Measurements from ENCODE around the gene PSMB8. TPM values are rescaled to one million over a fixed set of nuclear protein-coding genes. Genes with fewer than 3 reads are reported as not detected.

PSMB8 gene
- total RNA-seq, 1 experiment from 2014 or later = 13.8 TPM

GRCh38 chr6:32814145-32814544, 29.7 kb downstream of the PSMB8 start:
- TF ChIP-seq TEAD4 (CRISPR knock-in tag; IDR thresholded peaks at IDR 0.05) (no peak), MLX (CRISPR knock-in tag; IDR thresholded peaks at IDR 0.05) (no peak), SMAD4 (CRISPR knock-in tag; IDR thresholded peaks at IDR 0.05) (no peak), ZNF512 (CRISPR knock-in tag; IDR thresholded peaks at IDR 0.05; ENCODE audit: borderline replicate concordance) (no peak), KAT7 (CRISPR knock-in tag; IDR thresholded peaks at IDR 0.05; ENCODE audit: borderline replicate concordance) (no peak), ZNF425 (CRISPR knock-in tag; conservative IDR thresholded peaks at IDR 0.05) (no peak), E2F1 (CRISPR knock-in tag; IDR thresholded peaks at IDR 0.05) (no peak), USF2 (CRISPR knock-in tag; IDR thresholded peaks at IDR 0.05) (no peak), NR2C2 (CRISPR knock-in tag; IDR thresholded peaks at IDR 0.05) (no peak), ZNF396 (CRISPR knock-in tag; IDR thresholded peaks at IDR 0.05; ENCODE audit: borderline replicate concordance) (no peak), IRF1 (CRISPR knock-in tag; IDR thresholded peaks at IDR 0.05) (no peak), TCF7 (CRISPR knock-in tag; IDR thresholded peaks at IDR 0.05; ENCODE audit: low read depth) (no peak), ZMAT4 (CRISPR knock-in tag; IDR thresholded peaks at IDR 0.05) (no peak), NFYB (CRISPR knock-in tag; conservative IDR thresholded peaks at IDR 0.05; ENCODE audit: low read depth) (no peak), ERG (CRISPR knock-in tag; IDR thresholded peaks at IDR 0.05) (no peak), NFE2L1 (CRISPR knock-in tag; IDR thresholded peaks at IDR 0.05) (no peak)

GRCh38 chr6:32809171-32809570, 34.7 kb downstream of the PSMB8 start:
- Mint-ChIP-seq H3K9me3 (no peaks in the 10 kb centered on the region), H3K27ac (no peak overlapping the region), H3K4me3 (no peak overlapping the region), H3K36me3 (no peaks in the 10 kb centered on the region), H3K4me1 (peaks cover 5% of the 10 kb centered on the region), H3K27me3 (ENCODE audit: low read depth) (peaks cover 29% of the 10 kb centered on the region)
- no peak for ATAC-seq
- ChIA-PET POLR2A (no interaction called here), CTCF (interaction anchor here (1.0 to 1.3 kb wide), 3 partner anchors 17 to 59 kb away, joined by 3 to 8 read pairs (median 5); partner anchors contain the start of gene TAP2)
- no peak for DNase-seq (ENCODE audit: low spot score)
- TF ChIP-seq SOX15 (CRISPR knock-in tag; IDR thresholded peaks at IDR 0.05) (no peak), FOXJ3 (CRISPR knock-in tag; IDR thresholded peaks at IDR 0.05; ENCODE audit: borderline replicate concordance) (no peak), MYBL2 (CRISPR knock-in tag; IDR thresholded peaks at IDR 0.05) (no peak), ZBTB21 (CRISPR knock-in tag; IDR thresholded peaks at IDR 0.05; ENCODE audit: borderline replicate concordance) (no peak), ZNF121 (CRISPR knock-in tag; IDR thresholded peaks at IDR 0.05) (no peak), ZNF281 (CRISPR knock-in tag; IDR thresholded peaks at IDR 0.05) (no peak), GTF2I (CRISPR knock-in tag; conservative IDR thresholded peaks at IDR 0.05) (no peak), TCF7 (CRISPR knock-in tag; IDR thresholded peaks at IDR 0.05; ENCODE audit: low read depth) (no peak), TP53 (CRISPR knock-in tag; IDR thresholded peaks at IDR 0.05) (no peak), SMAD3 (CRISPR knock-in tag; IDR thresholded peaks at IDR 0.05; ENCODE audit: borderline replicate concordance) (no peak)

More at GRCh38 chr6:32814145-32814544, 29.7 kb downstream of the PSMB8 start:
- no peaks in the 10 kb centered on the region for H3K4me1 Mint-ChIP-seq
- CTCF ChIA-PET = interaction anchor here (1.6 kb wide), 1 partner anchor 24 kb away, joined by 6 read pairs; the partner anchor contains the start of gene TAP2
- no peak overlapping the region for H3K27ac Mint-ChIP-seq
- H3K27me3 Mint-ChIP-seq (ENCODE audit: low read depth) = peaks cover 16% of the 10 kb centered on the region
- POLR2A ChIA-PET = no interaction called here
- DNase-seq (ENCODE audit: low spot score) (no peak), ATAC-seq (no peak)
- H3K36me3 Mint-ChIP-seq = no peaks in the 10 kb centered on the region
- no peak overlapping the region for H3K4me3 Mint-ChIP-seq
- H3K9me3 Mint-ChIP-seq = no peaks in the 10 kb centered on the region
